Neuronal stem cell (in vitro differentiated cells): ENCODE results near the gene TSTD1.

Experiments used
- DNase-seq: peaks from one replicate; pipeline ENCODE4 v3.0.0-alpha.2; 2013; ENCODE audit warnings: low spot score
- H2AFZ ChIP-seq: one replicate; pipeline ENCODE4 v1.6.1; 2013; ENCODE audit warnings: mild to moderate bottlenecking, low read length, inconsistent platforms
- H2AK5ac ChIP-seq: 2 replicates; pipeline ENCODE4 v1.6.1; 2013; ENCODE audit warnings: low read depth, mild to moderate bottlenecking, inconsistent platforms, low read length, moderate library complexity, mixed read lengths
- H2BK120ac ChIP-seq: 2 replicates; pipeline ENCODE4 v1.6.1; 2013; ENCODE audit warnings: low read depth, mild to moderate bottlenecking, inconsistent platforms, low read length, moderate library complexity, mixed read lengths
- H2BK12ac ChIP-seq: one replicate; pipeline ENCODE4 v1.6.1; 2013; ENCODE audit warnings: low read length, inconsistent platforms
- H2BK15ac ChIP-seq: 2 replicates; pipeline ENCODE4 v1.6.1; 2013; ENCODE audit warnings: mild to moderate bottlenecking, low read length, inconsistent platforms, mixed read lengths
- H2BK5ac ChIP-seq: one replicate; pipeline ENCODE4 v1.6.1; 2013; ENCODE audit warnings: inconsistent platforms, mild to moderate bottlenecking, low read length, moderate library complexity
- H3K14ac ChIP-seq: one replicate; pipeline ENCODE4 v1.6.1; 2013; ENCODE audit warnings: low read length, inconsistent platforms
- H3K18ac ChIP-seq: 2 replicates; pipeline ENCODE4 v1.6.1; 2013; ENCODE audit warnings: low read length, inconsistent platforms
- H3K23ac ChIP-seq: 2 replicates; pipeline ENCODE4 v1.6.1; 2013; ENCODE audit warnings: low read depth, mild to moderate bottlenecking, mixed read lengths, low read length, inconsistent platforms; ENCODE audit not compliant: poor library complexity
- H3K27ac ChIP-seq: replicated peaks from 3 replicates; pipeline ENCODE4 v1.5.1; 2013; ENCODE audit warnings: low read length, inconsistent platforms
- H3K27me3 ChIP-seq, 3 experiments: 2 replicates each; pipeline ENCODE4 v1.6.1; 2013; ENCODE audit warnings: low read length in 3 of 3, mild to moderate bottlenecking in 2 of 3, inconsistent platforms in 1 of 3, low read depth in 1 of 3, mixed read lengths in 1 of 3, moderate library complexity in 1 of 3; ENCODE audit not compliant: control insufficient read depth in 3 of 3, insufficient read depth in 3 of 3
- H3K36me3 ChIP-seq, 2 donors: replicated peaks in 1 of 2; 2 replicates each; pipeline ENCODE4 v1.6.1; 2013; ENCODE audit warnings: low read length in 2 of 2; ENCODE audit not compliant: control insufficient read depth in 2 of 2, insufficient read depth in 2 of 2
- H3K4ac ChIP-seq: 2 replicates; pipeline ENCODE4 v1.6.1; 2013; ENCODE audit warnings: inconsistent platforms, mild to moderate bottlenecking, low read length, moderate library complexity
- H3K4me1 ChIP-seq, 2 donors: 1 replicate in 1 of 2; 2 replicates in 1 of 2; pipeline ENCODE4 v1.6.1; 2013; ENCODE audit warnings: low read length in 2 of 2, low read depth in 1 of 2; ENCODE audit not compliant: control insufficient read depth in 2 of 2, insufficient read depth in 1 of 2
- H3K4me2 ChIP-seq: one replicate; pipeline ENCODE4 v1.6.1; 2013; ENCODE audit warnings: mild to moderate bottlenecking, low read length, inconsistent platforms; ENCODE audit not compliant: insufficient read depth, poor library complexity, severe bottlenecking
- H3K4me3 ChIP-seq, 2 donors: 2 replicates each; pipeline ENCODE4 v1.5.1; 2013; ENCODE audit warnings: low read length in 2 of 2, mild to moderate bottlenecking in 2 of 2, inconsistent platforms in 1 of 2, moderate library complexity in 1 of 2
- H3K79me1 ChIP-seq: one replicate; pipeline ENCODE4 v1.6.1; 2013; ENCODE audit warnings: low read depth, mild to moderate bottlenecking, inconsistent platforms, low read length, moderate library complexity
- H3K9ac ChIP-seq: one replicate; pipeline ENCODE4 v1.6.1; 2013; ENCODE audit warnings: mild to moderate bottlenecking, low read depth, low read length, inconsistent platforms; ENCODE audit not compliant: poor library complexity
- H3K9me3 ChIP-seq, 2 donors: replicated peaks in 1 of 2; 2 replicates each; pipeline versions ENCODE3 to v1.6.1; 2013; ENCODE audit warnings: low read length in 2 of 2, mild to moderate bottlenecking in 2 of 2, inconsistent platforms in 1 of 2, low read depth in 1 of 2, mixed read lengths in 1 of 2, moderate library complexity in 1 of 2; ENCODE audit not compliant: control insufficient read depth in 2 of 2, insufficient read depth in 1 of 2
- H4K8ac ChIP-seq: one replicate; pipeline ENCODE4 v1.6.1; 2013; ENCODE audit warnings: low read depth, mild to moderate bottlenecking, inconsistent platforms, low read length, moderate library complexity
- H4K91ac ChIP-seq: one replicate; pipeline ENCODE4 v1.6.1; 2013; ENCODE audit warnings: low read length, low read depth, mild to moderate bottlenecking, inconsistent platforms; ENCODE audit not compliant: poor library complexity
- WGBS, 2 donors: extraction: QIAGEN DNeasy Blood & Tissue Kit; methylation state at CpG; one replicate each; pipeline ENCODE4 v1.1.7; 2013; ENCODE audit warnings: missing lambda C conversion rate in 2 of 2, mixed read lengths in 1 of 2; ENCODE audit not compliant: insufficient read length in 2 of 2, insufficient replicate concordance in 1 of 2; ENCODE audit errors: extremely low coverage in 2 of 2; 5-methylcytosine and 5-hydroxymethylcytosine counted together

TSTD1 gene

DNA sequence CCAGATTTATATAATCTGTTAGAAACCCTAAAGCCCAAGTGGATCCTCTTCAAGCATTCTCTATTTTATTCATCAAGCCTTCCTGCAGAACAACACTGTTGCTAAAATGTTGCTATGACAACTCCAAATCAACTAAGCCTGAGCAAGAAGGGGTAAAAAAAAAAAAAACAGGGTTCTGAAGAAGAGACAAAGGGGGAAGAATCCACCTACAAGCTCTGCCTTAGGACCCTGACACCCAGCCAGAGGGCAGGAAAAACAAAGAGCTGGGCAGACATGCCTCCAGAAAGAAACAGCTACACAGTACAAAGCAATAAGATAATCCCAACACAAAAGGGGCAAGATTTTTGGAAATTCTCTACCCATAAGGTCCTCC, 5.8 kb upstream of the TSTD1 start:
- Histone ChIP-seq H2BK120ac (no peak overlapping the region), H3K4me2 (peak overlapping the region; percentile 88), H3K4me1 (peaks cover 3 to 8% of the 10 kb centered on the region in 2 donors), H3K36me3 (peaks cover 31 to 39% of the 10 kb centered on the region in 2 donors), H2BK15ac (no peak overlapping the region), H3K79me1 (no peaks in the 10 kb centered on the region), H3K4ac (no peak overlapping the region), H4K8ac (no peak overlapping the region), H3K9me3 (peaks cover 14 to 30% of the 10 kb centered on the region in 2 donors), H3K4me3 (peak overlapping the region; percentile 71 to 91), H3K18ac (no peak overlapping the region), H2BK12ac (no peak overlapping the region), H4K91ac (no peak overlapping the region), H2AK5ac (no peak overlapping the region), H3K27me3 (no peaks in the 10 kb centered on the region), H3K14ac (no peak overlapping the region), H2AFZ (peak overlapping the region; percentile 83), H3K27ac (peak overlapping the region; percentile 76), H3K9ac (no peak overlapping the region), H2BK5ac (no peak overlapping the region), H3K23ac (no peak overlapping the region)
- DNase-seq, result no peak

DNA sequence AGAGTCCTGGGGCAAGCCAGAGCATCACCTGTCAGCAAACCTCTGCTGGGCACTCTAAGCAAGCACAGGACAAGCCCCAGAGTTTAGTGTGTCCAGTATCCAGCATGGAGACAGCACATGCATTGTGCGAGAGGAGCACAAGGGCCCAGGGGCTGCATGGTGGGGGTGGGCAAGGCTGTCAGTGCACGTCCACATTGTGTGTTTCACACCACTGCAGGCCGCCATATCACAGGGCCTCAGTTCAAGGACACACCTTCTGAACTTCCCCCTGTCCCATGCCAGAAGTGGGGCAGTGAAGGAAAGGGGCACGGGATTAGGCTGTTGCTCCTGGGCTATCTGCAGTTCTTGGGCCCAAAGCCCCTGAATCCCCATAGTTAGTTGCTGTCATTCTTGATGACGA, 782 bp upstream of the TSTD1 start:
- H2BK12ac ChIP-seq, result no peak overlapping the region
- DNase-seq, result no peak
- no CpG with 5 or more reads among the region's 5 CpGs for WGBS, 2 donors
- H3K9me3 ChIP-seq, result no peaks in the 10 kb centered on the region
- H2BK5ac ChIP-seq, result no peak overlapping the region
- H3K23ac ChIP-seq, result peak overlapping the region; percentile 36
- no peak overlapping the region for H3K14ac ChIP-seq
- H3K4me1 ChIP-seq, result peaks cover 7 to 18% of the 10 kb centered on the region in 2 donors
- H3K4ac ChIP-seq, result no peak overlapping the region
- no peak overlapping the region for H2AFZ ChIP-seq
- no peak overlapping the region for H2BK120ac ChIP-seq
- H3K27ac ChIP-seq, result no peak overlapping the region
- H2BK15ac ChIP-seq, result no peak overlapping the region
- H3K9ac ChIP-seq, result no peak overlapping the region
- H3K18ac ChIP-seq, result no peak overlapping the region
- no peak overlapping the region for H3K4me3 ChIP-seq
- H4K8ac ChIP-seq, result no peak overlapping the region
- no peaks in the 10 kb centered on the region for H3K27me3 ChIP-seq
- peaks cover 3% of the 10 kb centered on the region for H3K79me1 ChIP-seq
- peaks cover 34 to 58% of the 10 kb centered on the region in 2 donors for H3K36me3 ChIP-seq
- H3K4me2 ChIP-seq, result no peak overlapping the region
- no peak overlapping the region for H2AK5ac ChIP-seq
- no peak overlapping the region for H4K91ac ChIP-seq

DNA sequence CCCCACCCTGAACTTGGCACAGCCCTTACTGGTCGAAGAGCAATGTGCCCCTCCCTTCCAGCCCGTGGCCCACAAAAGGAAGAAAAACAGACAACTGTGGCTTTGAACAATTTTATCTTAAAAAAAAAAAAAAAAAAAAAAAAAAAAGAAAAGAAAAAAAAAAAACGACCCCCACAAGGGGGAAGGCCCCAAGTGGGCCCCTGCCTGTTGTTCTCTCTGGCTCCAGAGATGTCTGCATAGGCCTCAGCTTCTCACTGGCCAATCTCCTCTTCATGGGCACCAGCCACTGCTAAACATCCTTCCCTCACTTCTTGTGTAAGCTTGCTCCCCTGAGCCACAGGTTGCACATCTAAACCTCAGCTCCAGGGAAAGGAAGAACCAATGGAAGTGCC, 386 bp upstream of the TSTD1 start:
- Histone ChIP-seq H2AK5ac (no peak overlapping the region), H2AFZ (no peak overlapping the region), H3K4me2 (peak overlapping the region; percentile 96), H3K27me3 (no peaks in the 10 kb centered on the region), H4K91ac (no peak overlapping the region), H3K9me3 (no peaks in the 10 kb centered on the region), H3K9ac (no peak overlapping the region), H3K18ac (no peak overlapping the region), H3K79me1 (peaks cover 3% of the 10 kb centered on the region), H3K27ac (no peak overlapping the region), H3K4me3 (peak overlapping the region in 1 of 2 donors; percentile 98), H2BK15ac (no peak overlapping the region), H2BK5ac (no peak overlapping the region), H3K23ac (peak overlapping the region; percentile 77), H3K14ac (no peak overlapping the region), H4K8ac (no peak overlapping the region), H3K4me1 (peaks cover 5 to 14% of the 10 kb centered on the region in 2 donors), H2BK120ac (no peak overlapping the region), H3K4ac (no peak overlapping the region), H2BK12ac (no peak overlapping the region), H3K36me3 (peaks cover 34 to 58% of the 10 kb centered on the region in 2 donors)
- no peak for DNase-seq
- WGBS, 2 donors, result no CpG with 5 or more reads among the region's 3 CpGs

DNA sequence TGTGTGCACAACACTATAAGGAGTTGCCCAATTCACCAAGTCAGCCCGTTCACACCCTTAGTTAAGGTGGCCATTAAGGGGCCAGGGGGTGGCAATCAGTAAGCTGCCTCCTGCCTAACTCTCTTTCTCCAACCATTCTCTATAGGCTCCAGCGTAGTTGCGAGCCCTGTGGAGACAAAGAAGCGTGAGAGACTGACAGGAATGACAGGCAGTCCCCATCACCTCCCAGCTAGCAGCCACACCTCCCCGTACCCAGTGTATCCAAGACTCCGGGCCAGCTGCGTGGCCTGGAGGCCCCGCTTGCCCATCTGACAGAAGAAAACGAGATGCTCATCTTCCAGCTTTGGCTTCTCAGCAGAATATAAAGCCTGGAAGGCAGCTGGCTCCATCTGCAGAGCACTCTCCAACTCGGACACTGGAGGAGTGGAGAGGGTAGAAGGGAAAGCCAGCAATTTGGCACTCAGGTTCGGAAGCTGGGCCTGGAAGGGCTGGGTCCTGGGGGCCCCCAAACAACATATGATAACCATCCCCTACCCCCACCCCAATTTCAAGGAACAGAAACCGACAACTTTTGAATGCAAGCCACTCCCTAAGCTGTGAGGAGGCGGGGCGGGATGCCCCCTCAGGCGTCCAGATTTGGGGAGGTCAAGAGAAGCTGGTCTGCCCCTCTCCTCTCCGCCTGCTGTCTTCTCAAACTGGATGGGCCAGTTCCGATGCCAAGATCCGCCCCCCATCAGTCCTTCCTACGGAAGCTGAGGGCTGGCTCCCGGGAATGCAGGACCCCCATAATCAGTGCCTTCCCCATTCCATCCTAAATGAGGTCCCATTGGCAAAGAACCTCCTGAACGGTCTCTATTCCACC, 872 bp downstream of the TSTD1 start:
- Histone ChIP-seq H4K91ac (no peak overlapping the region), H3K36me3 (peaks cover 30 to 52% of the 10 kb centered on the region in 2 donors), H3K4ac (no peak overlapping the region), H3K4me2 (peak overlapping the region; percentile 96), H3K79me1 (peaks cover 3% of the 10 kb centered on the region), H2BK12ac (no peak overlapping the region), H3K23ac (no peak overlapping the region), H3K9ac (peak overlapping the region; percentile 89), H3K14ac (no peak overlapping the region), H3K18ac (peak overlapping the region; percentile 91), H2AFZ (no peak overlapping the region), H3K9me3 (no peaks in the 10 kb centered on the region), H2AK5ac (peak overlapping the region; percentile 95), H2BK5ac (no peak overlapping the region), H3K27ac (peak overlapping the region; percentile 2), H2BK15ac (no peak overlapping the region), H4K8ac (no peak overlapping the region), H3K4me3 (peak overlapping the region in 1 of 2 donors; percentile 98), H3K27me3 (no peaks in the 10 kb centered on the region), H3K4me1 (peaks cover 5 to 13% of the 10 kb centered on the region in 2 donors), H2BK120ac (no peak overlapping the region)
- peak; percentile 26 for DNase-seq
- WGBS, 2 donors, result no CpG with 5 or more reads among the region's 21 CpGs
